Measurements from ENCODE around the gene UBA5. TPM values are rescaled to one million over a fixed set of nuclear protein-coding genes. Genes with fewer than 3 reads are reported as not detected.
A peak's percentile ranks its signal among the peaks of the same experiment; 100 is the strongest.

The UBA5 gene
- total and polyA plus RNA-seq, 2 of the 13 experiments (the other 11 are each of a cell fraction or from before 2014, with no cell fraction given): 30.2 to 46.8 TPM

DNA sequence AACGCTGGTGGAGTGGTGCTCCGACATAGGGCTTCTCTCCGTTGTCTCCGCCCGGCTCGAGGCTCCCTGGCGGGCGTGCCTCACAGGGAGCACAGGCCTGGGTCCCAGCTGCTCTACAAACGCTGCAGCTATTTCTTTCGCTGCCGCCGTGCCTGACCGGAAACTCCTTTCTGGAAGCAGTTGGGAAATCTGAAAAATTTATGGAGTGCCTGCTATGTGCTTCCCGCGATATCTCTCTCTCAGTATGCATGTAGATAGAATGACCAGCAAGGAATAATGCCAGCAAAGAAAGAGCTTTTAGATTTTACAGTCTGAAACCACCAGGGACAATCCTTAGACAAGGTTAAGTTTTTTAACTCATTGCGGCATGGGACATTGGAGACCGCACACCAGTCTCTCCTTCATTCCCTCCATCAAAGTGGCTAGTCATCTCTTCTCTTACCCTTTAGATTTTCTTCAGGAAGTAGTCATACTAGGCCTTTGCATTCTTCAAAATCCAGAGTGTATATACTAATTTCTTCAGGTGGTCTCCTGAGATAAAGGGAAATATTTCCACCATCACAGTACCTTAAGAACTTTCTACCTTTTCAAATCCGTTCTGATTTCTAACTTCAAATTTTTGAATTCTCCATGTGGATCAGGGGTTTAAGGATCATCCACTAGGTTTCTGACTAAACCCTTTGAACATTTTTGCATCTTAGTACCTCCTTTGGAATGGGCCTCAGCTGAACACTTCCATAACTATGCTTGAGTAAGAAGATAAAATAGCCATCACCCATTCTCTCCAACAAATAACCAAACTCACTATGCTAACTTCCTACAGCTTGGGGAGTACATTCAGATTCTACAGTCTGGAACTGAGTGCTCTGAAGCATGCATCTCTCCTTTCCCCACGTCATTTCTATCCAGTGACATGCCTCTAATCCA is 63.2 kb downstream of the UBA5 start (continued):
- peak; percentile 63; the same call in 1 of the 2 replicates for TF ChIP-seq ZNF891 (CRISPR knock-in tag; IDR thresholded peaks at IDR 0.05)
- peak; percentile 81 for TF ChIP-seq GABPB1 (CRISPR knock-in tag; IDR thresholded peaks at IDR 0.05)
- TF ChIP-seq SP4 (CRISPR knock-in tag; IDR thresholded peaks at IDR 0.05): 0 out of 2 replicates have a peak, but pooled peaks have one; percentile 5
- TF ChIP-seq ZNF530 (CRISPR knock-in tag; IDR thresholded peaks at IDR 0.05; ENCODE audit: low read depth): no peak
- TF ChIP-seq, protein P1, sequence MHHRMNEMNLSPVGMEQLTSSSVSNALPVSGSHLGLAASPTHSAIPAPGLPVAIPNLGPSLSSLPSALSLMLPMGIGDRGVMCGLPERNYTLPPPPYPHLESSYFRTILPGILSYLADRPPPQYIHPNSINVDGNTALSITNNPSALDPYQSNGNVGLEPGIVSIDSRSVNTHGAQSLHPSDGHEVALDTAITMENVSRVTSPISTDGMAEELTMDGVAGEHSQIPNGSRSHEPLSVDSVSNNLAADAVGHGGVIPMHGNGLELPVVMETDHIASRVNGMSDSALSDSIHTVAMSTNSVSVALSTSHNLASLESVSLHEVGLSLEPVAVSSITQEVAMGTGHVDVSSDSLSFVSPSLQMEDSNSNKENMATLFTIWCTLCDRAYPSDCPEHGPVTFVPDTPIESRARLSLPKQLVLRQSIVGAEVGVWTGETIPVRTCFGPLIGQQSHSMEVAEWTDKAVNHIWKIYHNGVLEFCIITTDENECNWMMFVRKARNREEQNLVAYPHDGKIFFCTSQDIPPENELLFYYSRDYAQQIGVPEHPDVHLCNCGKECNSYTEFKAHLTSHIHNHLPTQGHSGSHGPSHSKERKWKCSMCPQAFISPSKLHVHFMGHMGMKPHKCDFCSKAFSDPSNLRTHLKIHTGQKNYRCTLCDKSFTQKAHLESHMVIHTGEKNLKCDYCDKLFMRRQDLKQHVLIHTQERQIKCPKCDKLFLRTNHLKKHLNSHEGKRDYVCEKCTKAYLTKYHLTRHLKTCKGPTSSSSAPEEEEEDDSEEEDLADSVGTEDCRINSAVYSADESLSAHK (CRISPR knock-in tag; IDR thresholded peaks at IDR 0.05; ENCODE audit: borderline replicate concordance): no peak
- TF ChIP-seq SAP130 (CRISPR knock-in tag; IDR thresholded peaks at IDR 0.05; ENCODE audit: low read depth): peak; percentile 67
- TF ChIP-seq, protein P2, sequence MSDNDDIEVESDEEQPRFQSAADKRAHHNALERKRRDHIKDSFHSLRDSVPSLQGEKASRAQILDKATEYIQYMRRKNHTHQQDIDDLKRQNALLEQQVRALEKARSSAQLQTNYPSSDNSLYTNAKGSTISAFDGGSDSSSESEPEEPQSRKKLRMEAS (IDR thresholded peaks at IDR 0.05): peak; percentile 67; the same call in 1 of the 2 replicates
- 0 out of 2 replicates have a peak, but pooled peaks have one; percentile 25 for TF ChIP-seq ZFX (CRISPR knock-in tag; IDR thresholded peaks at IDR 0.05; ENCODE audit: low read depth)
- peak; percentile 16; the same call in 1 of the 2 replicates for TF ChIP-seq ZNF614 (CRISPR knock-in tag; IDR thresholded peaks at IDR 0.05; ENCODE audit: borderline replicate concordance)
- TF ChIP-seq, protein P3, sequence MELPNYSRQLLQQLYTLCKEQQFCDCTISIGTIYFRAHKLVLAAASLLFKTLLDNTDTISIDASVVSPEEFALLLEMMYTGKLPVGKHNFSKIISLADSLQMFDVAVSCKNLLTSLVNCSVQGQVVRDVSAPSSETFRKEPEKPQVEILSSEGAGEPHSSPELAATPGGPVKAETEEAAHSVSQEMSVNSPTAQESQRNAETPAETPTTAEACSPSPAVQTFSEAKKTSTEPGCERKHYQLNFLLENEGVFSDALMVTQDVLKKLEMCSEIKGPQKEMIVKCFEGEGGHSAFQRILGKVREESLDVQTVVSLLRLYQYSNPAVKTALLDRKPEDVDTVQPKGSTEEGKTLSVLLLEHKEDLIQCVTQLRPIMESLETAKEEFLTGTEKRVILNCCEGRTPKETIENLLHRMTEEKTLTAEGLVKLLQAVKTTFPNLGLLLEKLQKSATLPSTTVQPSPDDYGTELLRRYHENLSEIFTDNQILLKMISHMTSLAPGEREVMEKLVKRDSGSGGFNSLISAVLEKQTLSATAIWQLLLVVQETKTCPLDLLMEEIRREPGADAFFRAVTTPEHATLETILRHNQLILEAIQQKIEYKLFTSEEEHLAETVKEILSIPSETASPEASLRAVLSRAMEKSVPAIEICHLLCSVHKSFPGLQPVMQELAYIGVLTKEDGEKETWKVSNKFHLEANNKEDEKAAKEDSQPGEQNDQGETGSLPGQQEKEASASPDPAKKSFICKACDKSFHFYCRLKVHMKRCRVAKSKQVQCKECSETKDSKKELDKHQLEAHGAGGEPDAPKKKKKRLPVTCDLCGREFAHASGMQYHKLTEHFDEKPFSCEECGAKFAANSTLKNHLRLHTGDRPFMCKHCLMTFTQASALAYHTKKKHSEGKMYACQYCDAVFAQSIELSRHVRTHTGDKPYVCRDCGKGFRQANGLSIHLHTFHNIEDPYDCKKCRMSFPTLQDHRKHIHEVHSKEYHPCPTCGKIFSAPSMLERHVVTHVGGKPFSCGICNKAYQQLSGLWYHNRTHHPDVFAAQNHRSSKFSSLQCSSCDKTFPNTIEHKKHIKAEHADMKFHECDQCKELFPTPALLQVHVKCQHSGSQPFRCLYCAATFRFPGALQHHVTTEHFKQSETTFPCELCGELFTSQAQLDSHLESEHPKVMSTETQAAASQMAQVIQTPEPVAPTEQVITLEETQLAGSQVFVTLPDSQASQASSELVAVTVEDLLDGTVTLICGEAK (IDR thresholded peaks at IDR 0.05): no peak
- TF ChIP-seq, protein P3 (CRISPR knock-in tag; IDR thresholded peaks at IDR 0.05): 0 out of 2 replicates have a peak, but pooled peaks have one; percentile 37
- 0 out of 2 replicates have a peak, but pooled peaks have one; percentile 15 for TF ChIP-seq BCL6 (CRISPR knock-in tag; IDR thresholded peaks at IDR 0.05)

Measured in HepG2 (cell line).